Astrocyte of the cerebellum (primary cell): ENCODE results near the gene GDPD5.

Source experiments
- DNase-seq: peaks from one replicate; pipeline ENCODE4 v3.0.0-alpha.2; 2011; ENCODE audit warnings: low read depth
- H3K4me3 ChIP-seq: 2 replicates; pipeline ENCODE4 v1.5.1; 2011; ENCODE audit warnings: mild to moderate bottlenecking, low read depth, low read length, moderate library complexity
- CTCF ChIP-seq: IDR thresholded peaks from 2 replicates; pipeline ENCODE4 v1.5.1; 2012; ENCODE audit warnings: low read length, low read depth, moderate library complexity, mild to moderate bottlenecking; ENCODE audit errors: missing control alignments
- in situ Hi-C: cut with HindIII; loops from 2 replicates; pipeline ENCODE4 v1.10.0; 2017; ENCODE audit warnings: low sequenced_read_pairs

Gene GDPD5

GRCh38 chr11:75563501-75563977 is 37.8 kb upstream of the GDPD5 start:
- H3K4me3 ChIP-seq, result peak overlapping the region; percentile 80
- TF ChIP-seq CTCF, result no peak
- DNase-seq, result no peak
- in situ Hi-C loops, result no loop called here

DNA sequence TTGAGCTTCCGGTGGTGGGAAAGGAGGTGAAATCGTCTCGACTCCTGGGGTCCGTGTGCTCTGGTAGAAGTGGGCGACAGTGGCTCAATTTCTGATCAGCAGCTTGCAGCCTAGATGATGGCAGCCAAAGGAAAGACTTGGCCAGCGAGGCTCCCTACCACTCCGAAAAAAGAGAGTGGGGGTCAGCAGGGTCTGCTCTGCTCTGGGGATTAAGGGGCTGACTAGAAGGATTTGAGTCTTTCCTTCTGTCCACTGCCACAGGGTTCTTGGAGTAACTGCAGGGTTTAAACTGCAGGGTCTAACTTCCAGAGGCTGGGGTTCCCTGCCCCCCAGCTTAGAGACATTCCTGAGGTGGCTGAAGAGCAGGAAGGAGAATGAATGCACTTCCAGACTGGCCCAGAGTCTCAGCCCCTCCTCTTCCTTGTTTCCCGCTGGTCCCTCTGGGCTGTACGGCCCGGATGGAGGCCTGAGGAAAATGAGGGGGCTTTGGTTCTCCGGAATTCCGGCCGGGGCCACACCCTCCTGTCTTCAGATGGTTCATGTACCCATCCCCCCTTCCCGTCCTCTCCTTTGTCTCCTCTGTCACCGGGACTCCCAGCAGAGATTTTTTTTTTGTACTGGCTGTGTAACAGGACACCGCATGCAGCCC is 37.2 kb upstream of the GDPD5 start:
- no peak for TF ChIP-seq CTCF
- in situ Hi-C loops, result no loop called here
- DNase-seq, result no peak
- H3K4me3 ChIP-seq, result peak overlapping the region; percentile 80

GRCh38 chr11:75562048-75562835 is 36.5 kb upstream of the GDPD5 start, which contains the start of gene SERPINH1:
SERPINH1 (plus strand) TSS chr11:75562253; CDS start chr11:75566350, 4,097 bp downstream.
- peak within 1 kb of the TSS; percentile 80 for H3K4me3 ChIP-seq
- in situ Hi-C loops, result no loop called here
- no peak for TF ChIP-seq CTCF
- peak; percentile 52 for DNase-seq

DNA sequence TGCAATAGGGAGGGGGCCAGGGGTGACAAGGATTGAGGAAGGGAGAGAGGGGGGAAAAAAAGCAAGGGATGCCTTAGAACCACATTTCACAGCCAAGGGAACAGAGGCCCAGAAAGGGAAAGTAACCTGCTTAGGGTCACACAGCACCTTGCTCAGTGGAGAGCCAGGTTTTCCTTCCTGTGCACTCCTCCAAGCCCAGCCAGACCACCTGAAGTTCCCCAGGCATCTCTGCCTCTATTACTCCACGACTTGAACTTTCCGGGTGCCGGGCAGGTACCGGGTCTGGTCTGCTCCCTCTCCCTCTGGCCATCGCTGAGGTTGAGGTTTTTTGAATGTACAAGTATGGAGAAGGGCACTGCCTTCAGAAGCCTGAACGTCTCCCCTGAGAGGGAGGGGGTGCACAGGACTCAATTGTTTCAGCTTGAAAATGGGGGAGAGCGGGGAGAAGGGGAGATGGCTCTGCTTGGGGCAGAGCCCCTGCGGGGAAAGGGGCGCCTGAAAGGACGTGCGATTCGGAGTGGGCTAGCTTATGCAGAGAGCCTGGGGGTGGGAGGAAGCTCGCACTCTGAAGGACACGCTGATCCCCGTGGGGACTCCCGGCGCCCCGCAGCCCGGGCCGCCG is 35.8 kb upstream of the GDPD5 start:
- peak overlapping the region; percentile 80 for H3K4me3 ChIP-seq
- no peak for TF ChIP-seq CTCF
- DNase-seq, result no peak
- in situ Hi-C loops, result no loop called here

DNA sequence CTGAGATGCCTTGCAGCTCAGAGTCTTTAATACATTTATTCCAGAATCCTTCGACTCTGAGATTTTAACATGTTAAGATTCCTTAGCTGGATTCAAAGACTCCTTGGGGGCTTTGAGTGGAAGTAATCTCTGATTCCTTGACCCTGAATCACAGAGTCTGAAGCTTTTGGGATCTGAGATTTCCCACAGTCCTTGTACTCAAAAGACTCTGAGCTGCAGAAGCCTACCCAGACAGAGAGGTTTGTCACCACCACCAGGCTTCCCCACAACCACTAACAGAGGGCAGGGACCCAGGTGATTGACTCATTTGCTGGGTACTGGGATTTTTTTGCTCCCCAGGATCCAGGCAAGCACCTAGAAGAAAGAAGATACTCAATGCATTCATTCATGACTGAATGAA is 34.9 kb upstream of the GDPD5 start:
- in situ Hi-C loops, result no loop called here
- no peak overlapping the region for H3K4me3 ChIP-seq
- no peak for TF ChIP-seq CTCF
- no peak for DNase-seq

- no peak for TF ChIP-seq CTCF
- in situ Hi-C loops, result no loop called here
- no peak overlapping the region for H3K4me3 ChIP-seq
- DNase-seq, result peak; percentile 31
Measured at GRCh38 chr11:75558939-75559843, 33.5 kb upstream of the GDPD5 start.
